Measurements from ENCODE around the gene MEN1. TPM values are rescaled to one million over a fixed set of nuclear protein-coding genes. Genes with fewer than 3 reads are reported as not detected.
A peak's percentile ranks its signal among the peaks of the same experiment; 100 is the strongest.
"Not testable (repeated sequence)": the region's sequence is repeated elsewhere in the genome, so short reads cannot be mapped to it uniquely, and the experiment has no call there.

The MEN1 gene
- total RNA-seq, 2 experiments from 2014 or later, result 44.4 to 72.4 TPM

GRCh38 chr11:64848214-64848825 lies 38.0 kb upstream of the MEN1 start:
- Histone ChIP-seq H4K20me1 (ENCODE audit: insufficient read depth, low read length) (no peaks in the 10 kb centered on the region), H3K9me2 (ENCODE audit: insufficient read depth, low read length) (no peaks in the 10 kb centered on the region), H3K79me2 (ENCODE audit: insufficient read depth, low read depth, low read length) (no peaks in the 10 kb centered on the region), H2AFZ (ENCODE audit: low read length) (peak overlapping the region; percentile 13; the same call in 1 of the 2 replicates), H3K4me2 (ENCODE audit: low read length) (peak overlapping the region; percentile 55), H3K4me3 (ENCODE audit: low read depth, low read length, poor library complexity, severe bottlenecking) (peak overlapping the region; percentile 4), H3K4me1 (ENCODE audit: insufficient read depth, low read length, poor library complexity, severe bottlenecking) (peaks cover 81% of the 10 kb centered on the region), H3K36me3 (ENCODE audit: insufficient read depth, low read length) (peaks cover 11% of the 10 kb centered on the region; the same call in 1 of the 2 replicates), H3K27ac (ENCODE audit: low read depth, low read length, poor library complexity, severe bottlenecking) (peak overlapping the region; percentile 92), H3K9me3 (ENCODE audit: low read length) (no peaks in the 10 kb centered on the region)
- BruUV-seq (replicated peaks), result no TSS peak
- no peak for DNase-seq (ENCODE audit: low spot score)
- intact Hi-C loops (cut with micrococcal nuclease; ENCODE audit: unreplicated experiment), result loop anchor here (2.0 to 10.0 kb wide), 4 partner anchors 179 to 466 kb away; partner anchors contain the start of genes CAPN1, CDC42EP2, CDCA5 and SNX15
- TF ChIP-seq CTCF (conservative IDR thresholded peaks at IDR 0.05; ENCODE audit: low read length), result no peak
- TF ChIP-seq EZH2phosphoT487 (IDR thresholded peaks at IDR 0.05; ENCODE audit: borderline replicate concordance, low read depth, low read length), result no peak
- ChIA-PET POLR2A (interaction anchor here (0.5 to 7.7 kb wide), 18 partner anchors 16 to 556 kb away, joined by 3 to 178 read pairs (median 4); partner anchors contain the start of genes EHD1, MEN1 and RASGRP2), CTCF (ENCODE audit: unreplicated experiment) (interaction anchor here (0.6 to 4.1 kb wide), 20 partner anchors 11 to 283 kb away, joined by 3 to 24 read pairs (median 5); partner anchors contain the start of genes MAP4K2 and PPP2R5B)

- peak overlapping the region; percentile 14; the same call in 1 of the 2 replicates for H3K4me2 ChIP-seq (ENCODE audit: low read length)
- TF ChIP-seq EZH2phosphoT487 (IDR thresholded peaks at IDR 0.05; ENCODE audit: borderline replicate concordance, low read depth, low read length), result no peak
- peak; percentile 93 for TF ChIP-seq CTCF (conservative IDR thresholded peaks at IDR 0.05; ENCODE audit: low read length)
- H3K36me3 ChIP-seq (ENCODE audit: insufficient read depth, low read length), result no peaks in the 10 kb centered on the region
- no TSS peak for BruUV-seq (replicated peaks)
- POLR2A ChIA-PET, result interaction anchor here (0.6 to 7.7 kb wide), 10 partner anchors 17 to 286 kb away, joined by 3 to 178 read pairs (median 6); partner anchors contain the start of genes EHD1 and MEN1
- no peaks in the 10 kb centered on the region for H3K9me2 ChIP-seq (ENCODE audit: insufficient read depth, low read length)
- H2AFZ ChIP-seq (ENCODE audit: low read length), result no peak overlapping the region
- CTCF ChIA-PET (ENCODE audit: unreplicated experiment), result interaction anchor here (0.5 to 3.9 kb wide), 4 partner anchors 17 to 211 kb away, joined by 3 to 20 read pairs (median 12); partner anchors contain the start of gene NAALADL1
- no peaks in the 10 kb centered on the region for H3K9me3 ChIP-seq (ENCODE audit: low read length)
- DNase-seq (ENCODE audit: low spot score), result peak; percentile 88
- H3K4me1 ChIP-seq (ENCODE audit: insufficient read depth, low read length, poor library complexity, severe bottlenecking), result peaks cover 73% of the 10 kb centered on the region
- H3K79me2 ChIP-seq (ENCODE audit: insufficient read depth, low read depth, low read length), result no peaks in the 10 kb centered on the region
- intact Hi-C loops (cut with micrococcal nuclease; ENCODE audit: unreplicated experiment), result loop anchor here (1.0 to 10.0 kb wide), 7 partner anchors 40 to 468 kb away; partner anchors contain the start of genes ARL2, CDC42EP2, CDCA5 and SNX15
- peak overlapping the region; percentile 92 for H3K27ac ChIP-seq (ENCODE audit: low read depth, low read length, poor library complexity, severe bottlenecking)
- H3K4me3 ChIP-seq (ENCODE audit: low read depth, low read length, poor library complexity, severe bottlenecking), result no peak overlapping the region
- H4K20me1 ChIP-seq (ENCODE audit: insufficient read depth, low read length), result no peaks in the 10 kb centered on the region
Observed at GRCh38 chr11:64846998-64847666, 36.8 kb upstream of the MEN1 start.

GRCh38 chr11:64845776-64846129 lies 35.4 kb upstream of the MEN1 start:
- H2AFZ ChIP-seq (ENCODE audit: low read length); H3K9me2 ChIP-seq (ENCODE audit: insufficient read depth, low read length); H3K36me3 ChIP-seq (ENCODE audit: insufficient read depth, low read length); H3K4me2 ChIP-seq (ENCODE audit: low read length); BruUV-seq (replicated peaks); H3K9me3 ChIP-seq (ENCODE audit: low read length); DNase-seq (ENCODE audit: low spot score); H3K79me2 ChIP-seq (ENCODE audit: insufficient read depth, low read depth, low read length); CTCF ChIA-PET (ENCODE audit: unreplicated experiment); H3K4me3 ChIP-seq (ENCODE audit: low read depth, low read length, poor library complexity, severe bottlenecking); H4K20me1 ChIP-seq (ENCODE audit: insufficient read depth, low read length): not testable (repeated sequence)
- POLR2A ChIA-PET, result interaction anchor here (0.7 to 1.6 kb wide), 3 partner anchors 13 to 58 kb away, joined by 3 to 10 read pairs (median 4); no protein-coding TSS in a partner anchor
- Histone ChIP-seq H3K4me1 (ENCODE audit: insufficient read depth, low read length, poor library complexity, severe bottlenecking) (peaks cover 59% of the 10 kb centered on the region), H3K27ac (ENCODE audit: low read depth, low read length, poor library complexity, severe bottlenecking) (peak overlapping the region; percentile 38)
- intact Hi-C loops (cut with micrococcal nuclease; ENCODE audit: unreplicated experiment), result loop anchor here (2.0 to 10.0 kb wide), 4 partner anchors 59 to 469 kb away; partner anchors contain the start of genes CDC42EP2, CDCA5, SNX15 and ZFPL1

Data from OCI-LY7 (cell line).